Gastrocnemius medialis (tissue), 4 donors: Measurements from ENCODE around the gene BBOX1. TPM values are rescaled to one million over a fixed set of nuclear protein-coding genes. Genes with fewer than 3 reads are reported as not detected.

Experiments used
- ATAC-seq, 2 donors: fragments of 150-250 bp; one replicate each; pipeline ENCODE4 v1.9.1; 2016
- DNase-seq, 2 donors: peaks; one replicate each; pipeline ENCODE4 v3.0.0-alpha.2; 2019
- H3K27ac ChIP-seq, 4 donors: fragments of 200-600 bp; sonication (generic); 1 replicate in 1 of 4; 2 replicates in 3 of 4; pipeline ENCODE4 v1.5.1; 2016 to 2018; ENCODE audit warnings: mild to moderate bottlenecking in 2 of 4, moderate library complexity in 1 of 4
- H3K27me3 ChIP-seq, 3 donors: fragments of 200-600 bp; sonication (generic) in 2 of 3; 1 replicate in 1 of 3; 2 replicates in 2 of 3; pipeline versions ENCODE4 v1.5.1 to v1.6.0; 2016 to 2019; ENCODE audit warnings: mild to moderate bottlenecking in 1 of 3, moderate library complexity in 1 of 3
- H3K36me3 ChIP-seq, 2 donors: fragments of 200-600 bp; sonication (generic) in 1 of 2; one replicate each; pipeline ENCODE4 v1.5.1; 2017 to 2018
- H3K4me1 ChIP-seq, 2 donors: fragments of 200-600 bp; sonication (generic) in 1 of 2; one replicate each; pipeline ENCODE4 v1.5.1; 2016 to 2017; ENCODE audit warnings: mild to moderate bottlenecking in 2 of 2
- H3K4me3 ChIP-seq, 4 donors: fragments of 200-600 bp; sonication (generic) in 3 of 4; 1 replicate in 1 of 4; 2 replicates in 3 of 4; pipeline ENCODE4 v1.5.1; 2016 to 2019; ENCODE audit warnings: mild to moderate bottlenecking in 2 of 4
- H3K9me3 ChIP-seq, 3 donors: fragments of 200-600 bp; sonication (generic) in 2 of 3; 1 replicate in 1 of 3; 2 replicates in 2 of 3; pipeline ENCODE4 v1.5.1; 2016 to 2019
- POLR2A ChIP-seq, 2 donors: fragments of 450-650 bp; IDR thresholded peaks; one replicate each; pipeline ENCODE4 v1.6.1; 2017; ENCODE audit warnings: antibody characterized with exemption in 2 of 2, mild to moderate bottlenecking in 2 of 2, moderate library complexity in 2 of 2
- in situ Hi-C, 4 donors: fragments of 200-750 bp; cut with MboI; loops; one replicate each; pipeline versions ENCODE4 v1.15.0 to v1.8.0; 2017; ENCODE audit warnings: low sequenced_read_pairs in 4 of 4
- intact Hi-C: fragments of 100-400 bp; cut with DNase I; formaldehyde crosslinking; loops from one replicate; pipeline ENCODE4 v1.15.1; 2023; ENCODE audit warnings: low total_unique reads
- total RNA-seq, 4 donors: library from RNA; depleted of rRNA; stranded (reverse); fragments of >200 nt; gene quantifications; one replicate each; pipeline versions ENCODE4 v1.1.0 to v1.2.3, GENCODE V29; 2016
- TF ChIP-seq, protein P1 (sequence below), 5 experiments: fragments of 450-650 bp in 3 of 5; fragments of 200-600 bp in 2 of 5; sonication (generic) in 2 of 5; IDR thresholded peaks in 4 of 5; conservative IDR thresholded peaks in 1 of 5; 1 replicate in 4 of 5; 2 replicates in 1 of 5; pipeline ENCODE4 v1.5.1; 2016 to 2019; ENCODE audit warnings: antibody characterized with exemption in 5 of 5, mild to moderate bottlenecking in 3 of 5, moderate library complexity in 3 of 5

Gene BBOX1
- total RNA-seq, 4 donors from 2014 or later: 0.25 to 10.2 (median 0.65) TPM; not detected in 1

DNA sequence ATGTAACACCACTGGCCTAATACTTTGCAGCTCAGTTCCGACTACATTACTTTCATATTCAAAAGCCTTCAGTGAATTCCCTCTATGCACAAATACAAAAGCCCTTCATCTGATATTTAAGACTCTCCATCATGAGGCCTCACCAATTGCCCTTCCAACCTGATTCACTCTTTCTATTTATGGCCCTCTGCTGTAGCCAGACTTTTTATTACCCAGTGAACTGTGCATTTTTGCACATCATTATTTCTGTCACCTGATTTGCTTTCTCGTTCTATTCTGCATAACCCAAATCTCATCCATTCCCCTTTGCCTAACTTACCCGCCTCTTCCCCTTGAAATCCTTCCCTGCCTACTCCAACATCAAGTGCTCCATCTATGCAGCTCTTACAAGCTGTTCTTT lies 78.3 kb downstream of the BBOX1 start:
- intact Hi-C loops (no loop called here), in situ Hi-C loops (no loop called here)
- Histone ChIP-seq H3K36me3 (no peaks in the 10 kb centered on the region), H3K27me3 (no peaks in the 10 kb centered on the region), H3K4me1 (no peaks in the 10 kb centered on the region), H3K4me3 (no peak overlapping the region), H3K27ac (no peak overlapping the region), H3K9me3 (no peaks in the 10 kb centered on the region)
- ATAC-seq (no peak), DNase-seq (no peak)
- TF ChIP-seq, protein P1, sequence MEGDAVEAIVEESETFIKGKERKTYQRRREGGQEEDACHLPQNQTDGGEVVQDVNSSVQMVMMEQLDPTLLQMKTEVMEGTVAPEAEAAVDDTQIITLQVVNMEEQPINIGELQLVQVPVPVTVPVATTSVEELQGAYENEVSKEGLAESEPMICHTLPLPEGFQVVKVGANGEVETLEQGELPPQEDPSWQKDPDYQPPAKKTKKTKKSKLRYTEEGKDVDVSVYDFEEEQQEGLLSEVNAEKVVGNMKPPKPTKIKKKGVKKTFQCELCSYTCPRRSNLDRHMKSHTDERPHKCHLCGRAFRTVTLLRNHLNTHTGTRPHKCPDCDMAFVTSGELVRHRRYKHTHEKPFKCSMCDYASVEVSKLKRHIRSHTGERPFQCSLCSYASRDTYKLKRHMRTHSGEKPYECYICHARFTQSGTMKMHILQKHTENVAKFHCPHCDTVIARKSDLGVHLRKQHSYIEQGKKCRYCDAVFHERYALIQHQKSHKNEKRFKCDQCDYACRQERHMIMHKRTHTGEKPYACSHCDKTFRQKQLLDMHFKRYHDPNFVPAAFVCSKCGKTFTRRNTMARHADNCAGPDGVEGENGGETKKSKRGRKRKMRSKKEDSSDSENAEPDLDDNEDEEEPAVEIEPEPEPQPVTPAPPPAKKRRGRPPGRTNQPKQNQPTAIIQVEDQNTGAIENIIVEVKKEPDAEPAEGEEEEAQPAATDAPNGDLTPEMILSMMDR (IDR thresholded peaks at IDR 0.05 in 4 of 5, conservative IDR thresholded peaks at IDR 0.05 in 1 of 5): no peak
- TF ChIP-seq POLR2A (IDR thresholded peaks at IDR 0.05): no peak

DNA sequence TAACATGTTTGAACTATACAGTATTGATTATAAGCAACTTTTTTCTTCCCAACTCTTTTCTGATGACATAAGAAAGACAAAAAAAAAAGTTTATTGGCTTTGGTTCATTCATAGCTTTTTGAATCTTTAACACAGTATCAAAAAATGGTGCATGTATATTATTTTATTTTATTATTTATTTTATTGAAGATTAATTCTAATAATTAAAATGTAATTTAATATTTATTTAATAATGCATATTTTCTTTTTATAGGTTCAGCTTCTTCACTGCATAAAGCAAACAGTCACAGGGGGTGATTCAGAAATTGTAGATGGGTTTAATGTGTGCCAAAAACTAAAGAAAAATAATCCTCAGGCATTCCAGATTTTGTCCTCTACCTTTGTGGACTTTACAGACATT lies 78.8 kb downstream of the BBOX1 start:
- TF ChIP-seq POLR2A (IDR thresholded peaks at IDR 0.05): no peak
- TF ChIP-seq, protein P1 (IDR thresholded peaks at IDR 0.05 in 4 of 5, conservative IDR thresholded peaks at IDR 0.05 in 1 of 5): no peak
- DNase-seq (no peak), ATAC-seq (no peak)
- no peaks in the 10 kb centered on the region for H3K9me3 ChIP-seq
- no peaks in the 10 kb centered on the region for H3K27me3 ChIP-seq
- intact Hi-C loops (no loop called here), in situ Hi-C loops (no loop called here)
- no peak overlapping the region for H3K27ac ChIP-seq
- no peaks in the 10 kb centered on the region for H3K36me3 ChIP-seq
- H3K4me3 ChIP-seq: no peak overlapping the region
- no peaks in the 10 kb centered on the region for H3K4me1 ChIP-seq

- H3K27ac ChIP-seq: no peak overlapping the region
- ATAC-seq (no peak), DNase-seq (no peak)
- no peaks in the 10 kb centered on the region for H3K9me3 ChIP-seq
- intact Hi-C loops: no loop called here
- no peaks in the 10 kb centered on the region for H3K36me3 ChIP-seq
- no peaks in the 10 kb centered on the region for H3K27me3 ChIP-seq
- H3K4me1 ChIP-seq: no peaks in the 10 kb centered on the region
- H3K4me3 ChIP-seq: no peak overlapping the region
- TF ChIP-seq, protein P1 (IDR thresholded peaks at IDR 0.05 in 4 of 5, conservative IDR thresholded peaks at IDR 0.05 in 1 of 5): no peak
- TF ChIP-seq POLR2A (IDR thresholded peaks at IDR 0.05): no peak
- in situ Hi-C loops: loop anchor here in 2 of 4 donors (5.0 to 10.0 kb wide), 2 partner anchors 363 to 365 kb away; no protein-coding TSS in a partner anchor
Observed at GRCh38 chr11:27120211-27120610, 79.6 kb downstream of the BBOX1 start.

DNA sequence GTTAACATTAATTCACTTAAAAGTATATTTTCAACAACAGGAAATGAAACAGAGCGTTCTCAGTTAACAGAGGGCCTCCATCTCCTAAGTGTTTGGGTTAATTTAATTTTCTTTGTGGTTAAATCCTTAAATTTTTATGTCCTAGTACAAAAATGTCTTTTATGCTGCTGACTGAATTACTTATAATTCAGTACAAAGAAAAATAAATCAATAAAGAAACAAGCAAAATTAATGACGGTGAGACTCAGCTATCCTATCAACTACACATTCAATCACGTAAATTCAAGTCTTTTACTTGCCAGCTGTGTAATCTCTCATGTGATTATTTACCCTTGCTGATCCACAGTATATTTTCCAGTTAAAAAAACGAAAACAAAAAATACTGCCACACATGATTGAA lies 81.4 kb downstream of the BBOX1 start:
- intact Hi-C loops (no loop called here), in situ Hi-C loops (loop anchor here in 2 of 4 donors (5.0 to 10.0 kb wide), 2 partner anchors 365 to 367 kb away; no protein-coding TSS in a partner anchor)
- Histone ChIP-seq H3K27me3 (no peaks in the 10 kb centered on the region), H3K4me1 (no peaks in the 10 kb centered on the region), H3K36me3 (no peaks in the 10 kb centered on the region), H3K27ac (no peak overlapping the region), H3K9me3 (no peaks in the 10 kb centered on the region), H3K4me3 (no peak overlapping the region)
- ATAC-seq: no peak
- TF ChIP-seq, protein P1 (IDR thresholded peaks at IDR 0.05 in 4 of 5, conservative IDR thresholded peaks at IDR 0.05 in 1 of 5): no peak
- TF ChIP-seq POLR2A (IDR thresholded peaks at IDR 0.05): no peak
- no peak for DNase-seq
